Activated naive CD8-positive, alpha-beta T cell (primary cell): ENCODE data around the gene CPED1.
A peak's percentile ranks its signal among the peaks of the same experiment; 100 is the strongest.

Source experiments
- H3K27ac Mint-ChIP-seq: one replicate; pipeline ENCODE4 v1.8.0; 2021; ENCODE audit warnings: mixed read lengths
- H3K27me3 Mint-ChIP-seq: one replicate; pipeline ENCODE4 v1.8.0; 2021; ENCODE audit warnings: mixed read lengths
- H3K36me3 Mint-ChIP-seq: one replicate; pipeline ENCODE4 v1.8.0; 2021; ENCODE audit warnings: mixed read lengths
- H3K4me1 Mint-ChIP-seq: one replicate; pipeline ENCODE4 v1.8.0; 2021; ENCODE audit warnings: low read depth, mixed read lengths
- H3K4me3 Mint-ChIP-seq: one replicate; pipeline ENCODE4 v1.8.0; 2021; ENCODE audit warnings: mild to moderate bottlenecking, mixed read lengths
- H3K9me3 Mint-ChIP-seq: one replicate; pipeline ENCODE4 v1.8.0; 2021; ENCODE audit warnings: low read depth, mixed read lengths

The CPED1 gene

GRCh38 chr7:121327671-121328070 lies 339.2 kb downstream of the CPED1 start:
- H3K9me3 Mint-ChIP-seq: no peaks in the 10 kb centered on the region
- peaks cover 49% of the 10 kb centered on the region for H3K27me3 Mint-ChIP-seq
- no peak overlapping the region for H3K4me3 Mint-ChIP-seq
- H3K4me1 Mint-ChIP-seq: peaks cover 23% of the 10 kb centered on the region
- no peaks in the 10 kb centered on the region for H3K36me3 Mint-ChIP-seq
- H3K27ac Mint-ChIP-seq: no peak overlapping the region

- H3K36me3 Mint-ChIP-seq: no peaks in the 10 kb centered on the region
- H3K4me1 Mint-ChIP-seq: peaks cover 23% of the 10 kb centered on the region
- no peak within 1 kb of the TSS for H3K27ac Mint-ChIP-seq
- H3K27me3 Mint-ChIP-seq: peaks cover 47% of the 10 kb centered on the region
- H3K9me3 Mint-ChIP-seq: no peaks in the 10 kb centered on the region
- H3K4me3 Mint-ChIP-seq: peak within 1 kb of the TSS; percentile 61
Measured at GRCh38 chr7:121328508-121329190, 340.1 kb downstream of the CPED1 start, which contains the start of gene WNT16. WNT16 (plus strand) TSS chr7:121329000; CDS start chr7:121329293, 293 bp downstream.

- H3K27me3 Mint-ChIP-seq: peaks cover 48% of the 10 kb centered on the region
- no peak overlapping the region for H3K27ac Mint-ChIP-seq
- H3K9me3 Mint-ChIP-seq: no peaks in the 10 kb centered on the region
- peaks cover 23% of the 10 kb centered on the region for H3K4me1 Mint-ChIP-seq
- H3K36me3 Mint-ChIP-seq: no peaks in the 10 kb centered on the region
- peak overlapping the region; percentile 61 for H3K4me3 Mint-ChIP-seq
Measured at GRCh38 chr7:121329191-121330052, 340.9 kb downstream of the CPED1 start.

GRCh38 chr7:121330053-121330833 lies 341.7 kb downstream of the CPED1 start:
- Mint-ChIP-seq H3K4me1 (peaks cover 23% of the 10 kb centered on the region), H3K4me3 (peak overlapping the region; percentile 61), H3K9me3 (no peaks in the 10 kb centered on the region), H3K36me3 (no peaks in the 10 kb centered on the region), H3K27ac (no peak overlapping the region), H3K27me3 (peaks cover 43% of the 10 kb centered on the region)

- peaks cover 23% of the 10 kb centered on the region for H3K4me1 Mint-ChIP-seq
- peaks cover 41% of the 10 kb centered on the region for H3K27me3 Mint-ChIP-seq
- H3K9me3 Mint-ChIP-seq: no peaks in the 10 kb centered on the region
- no peak overlapping the region for H3K27ac Mint-ChIP-seq
- no peaks in the 10 kb centered on the region for H3K36me3 Mint-ChIP-seq
- H3K4me3 Mint-ChIP-seq: no peak overlapping the region
Measured at GRCh38 chr7:121331048-121331447, 342.5 kb downstream of the CPED1 start.

GRCh38 chr7:121331574-121331973 lies 343.1 kb downstream of the CPED1 start:
- Mint-ChIP-seq H3K27ac (no peak overlapping the region), H3K9me3 (no peaks in the 10 kb centered on the region), H3K4me1 (peaks cover 23% of the 10 kb centered on the region), H3K4me3 (no peak overlapping the region), H3K36me3 (no peaks in the 10 kb centered on the region), H3K27me3 (peaks cover 39% of the 10 kb centered on the region)

- H3K27ac Mint-ChIP-seq: no peak overlapping the region
- no peaks in the 10 kb centered on the region for H3K9me3 Mint-ChIP-seq
- H3K27me3 Mint-ChIP-seq: peaks cover 15% of the 10 kb centered on the region
- peaks cover 11% of the 10 kb centered on the region for H3K4me1 Mint-ChIP-seq
- no peak overlapping the region for H3K4me3 Mint-ChIP-seq
- peaks cover 7% of the 10 kb centered on the region for H3K36me3 Mint-ChIP-seq
Measured at GRCh38 chr7:121334376-121334775, 345.9 kb downstream of the CPED1 start.

GRCh38 chr7:121334875-121335648 lies 346.6 kb downstream of the CPED1 start:
- no peaks in the 10 kb centered on the region for H3K9me3 Mint-ChIP-seq
- H3K36me3 Mint-ChIP-seq: peaks cover 7% of the 10 kb centered on the region
- H3K27me3 Mint-ChIP-seq: peaks cover 14% of the 10 kb centered on the region
- no peak overlapping the region for H3K27ac Mint-ChIP-seq
- H3K4me3 Mint-ChIP-seq: no peak overlapping the region
- peaks cover 5% of the 10 kb centered on the region for H3K4me1 Mint-ChIP-seq

- Mint-ChIP-seq H3K36me3 (peaks cover 7% of the 10 kb centered on the region), H3K4me3 (no peak overlapping the region), H3K4me1 (no peaks in the 10 kb centered on the region), H3K27me3 (peaks cover 4% of the 10 kb centered on the region), H3K9me3 (no peaks in the 10 kb centered on the region), H3K27ac (no peak overlapping the region)
Measured at GRCh38 chr7:121336579-121336978, 348.1 kb downstream of the CPED1 start.

- Mint-ChIP-seq H3K27me3 (peaks cover 2% of the 10 kb centered on the region), H3K27ac (no peak overlapping the region), H3K4me3 (no peak overlapping the region), H3K36me3 (peaks cover 10% of the 10 kb centered on the region), H3K4me1 (no peaks in the 10 kb centered on the region), H3K9me3 (no peaks in the 10 kb centered on the region)
Measured at GRCh38 chr7:121337398-121337797, 348.9 kb downstream of the CPED1 start.

GRCh38 chr7:121339082-121339481 lies 350.6 kb downstream of the CPED1 start:
- Mint-ChIP-seq H3K36me3 (peaks cover 13% of the 10 kb centered on the region), H3K9me3 (no peaks in the 10 kb centered on the region), H3K27ac (no peak overlapping the region), H3K27me3 (no peaks in the 10 kb centered on the region), H3K4me1 (no peaks in the 10 kb centered on the region), H3K4me3 (no peak overlapping the region)

GRCh38 chr7:121341933-121342332 lies 353.4 kb downstream of the CPED1 start:
- H3K27me3 Mint-ChIP-seq: no peaks in the 10 kb centered on the region
- H3K27ac Mint-ChIP-seq: no peak overlapping the region
- H3K4me1 Mint-ChIP-seq: no peaks in the 10 kb centered on the region
- no peaks in the 10 kb centered on the region for H3K9me3 Mint-ChIP-seq
- no peak overlapping the region for H3K4me3 Mint-ChIP-seq
- peaks cover 15% of the 10 kb centered on the region for H3K36me3 Mint-ChIP-seq

- no peaks in the 10 kb centered on the region for H3K9me3 Mint-ChIP-seq
- no peak overlapping the region for H3K4me3 Mint-ChIP-seq
- no peaks in the 10 kb centered on the region for H3K4me1 Mint-ChIP-seq
- H3K27me3 Mint-ChIP-seq: no peaks in the 10 kb centered on the region
- H3K36me3 Mint-ChIP-seq: peaks cover 18% of the 10 kb centered on the region
- H3K27ac Mint-ChIP-seq: no peak overlapping the region
Measured at GRCh38 chr7:121342631-121343030, 354.1 kb downstream of the CPED1 start.

GRCh38 chr7:121343302-121343701 lies 354.8 kb downstream of the CPED1 start:
- H3K27me3 Mint-ChIP-seq: no peaks in the 10 kb centered on the region
- peaks cover 15% of the 10 kb centered on the region for H3K36me3 Mint-ChIP-seq
- no peak overlapping the region for H3K4me3 Mint-ChIP-seq
- no peaks in the 10 kb centered on the region for H3K9me3 Mint-ChIP-seq
- no peak overlapping the region for H3K27ac Mint-ChIP-seq
- H3K4me1 Mint-ChIP-seq: no peaks in the 10 kb centered on the region
